Pons (tissue), 1 donor: ENCODE results near the gene STX12.
"Not testable (repeated sequence)": the region's sequence is repeated elsewhere in the genome, so short reads cannot be mapped to it uniquely, and the experiment has no call there.

ENCODE experiments used
- DNase-seq: peaks from one replicate; pipeline ENCODE4 v3.0.0-alpha.2; 2016; ENCODE audit warnings: low spot score

Gene STX12

GRCh38 chr1:27868932-27869718 lies 96.1 kb downstream of the STX12 start:
- DNase-seq, result peak; percentile 45

GRCh38 chr1:27869719-27870085 lies 96.7 kb downstream of the STX12 start:
- no peak for DNase-seq

- not testable (repeated sequence) for DNase-seq
Observed at GRCh38 chr1:27871076-27871475, 98.1 kb downstream of the STX12 start.

- DNase-seq, result peak; percentile 35
Observed at GRCh38 chr1:27872059-27872801, 99.2 kb downstream of the STX12 start, which contains the start of gene THEMIS2. TSS of gene THEMIS2 (plus strand) at chr1:27872544. CDS start at chr1:27872572, 28 bp downstream.

GRCh38 chr1:27872802-27873551 lies 100.0 kb downstream of the STX12 start:
- no peak for DNase-seq

GRCh38 chr1:27873671-27874384 lies 100.8 kb downstream of the STX12 start:
- no peak for DNase-seq
